RCC 7860 (cell line): Measurements from ENCODE around the gene TMEM151B.

ENCODE experiments used
- DNase-seq: peaks from one replicate; pipeline ENCODE4 v3.0.0-alpha.2; 2015; ENCODE audit warnings: low spot score
- FAIRE-seq: peaks from 2 replicates; lab custom pipeline; 2012; peaks lifted over from hg19 to GRCh38; lab: Jason Lieb, UNC

Gene TMEM151B

GRCh38 chr6:44232676-44233566 lies 37.3 kb upstream of the TMEM151B start:
- no peak for DNase-seq
- no peak for FAIRE-seq

GRCh38 chr6:44233567-44234100 lies 36.6 kb upstream of the TMEM151B start:
- DNase-seq (no peak), FAIRE-seq (no peak)

GRCh38 chr6:44234101-44235025 lies 35.9 kb upstream of the TMEM151B start:
- FAIRE-seq = peak; percentile 5
- peak; percentile 50 for DNase-seq

- DNase-seq = no peak
- no peak for FAIRE-seq
Measured at GRCh38 chr6:44235269-44235668, 35.0 kb upstream of the TMEM151B start.

GRCh38 chr6:44235891-44236516 lies 34.2 kb upstream of the TMEM151B start:
- FAIRE-seq = no peak
- no peak for DNase-seq

- FAIRE-seq (peak; percentile 94), DNase-seq (peak; percentile 99)
Measured at GRCh38 chr6:44237021-44237812, 33.0 kb upstream of the TMEM151B start.

- DNase-seq (peak; percentile 45), FAIRE-seq (no peak)
Measured at GRCh38 chr6:44237813-44238433, 32.3 kb upstream of the TMEM151B start.

- FAIRE-seq = no peak
- DNase-seq = no peak
Measured at GRCh38 chr6:44238687-44239350, 31.4 kb upstream of the TMEM151B start.

GRCh38 chr6:44243345-44243744 lies 26.9 kb upstream of the TMEM151B start:
- DNase-seq (no peak), FAIRE-seq (no peak)

- no peak for FAIRE-seq
- no peak for DNase-seq
Measured at GRCh38 chr6:44245391-44245911, 24.8 kb upstream of the TMEM151B start.

- DNase-seq (peak; percentile 63), FAIRE-seq (no peak)
Measured at GRCh38 chr6:44245912-44246662, 24.2 kb upstream of the TMEM151B start.

GRCh38 chr6:44246663-44247337 lies 23.4 kb upstream of the TMEM151B start, which contains the start of gene HSP90AB1:
HSP90AB1 (plus strand) TSS chr6:44247101; CDS start chr6:44248630, 1,529 bp downstream.
- peak; percentile 65 for FAIRE-seq
- peak; percentile 94 for DNase-seq

- peak; percentile 38 for DNase-seq
- FAIRE-seq = no peak
Measured at GRCh38 chr6:44247338-44248302, 22.6 kb upstream of the TMEM151B start.

GRCh38 chr6:44248579-44248978 lies 21.7 kb upstream of the TMEM151B start:
- no peak for DNase-seq
- FAIRE-seq = no peak

- no peak for DNase-seq
- FAIRE-seq = no peak
Measured at GRCh38 chr6:44249082-44249748, 21.0 kb upstream of the TMEM151B start.
